Fibroblast of villous mesenchyme (primary cell): ENCODE measurements around the gene APOH. TPM values are rescaled to one million over a fixed set of nuclear protein-coding genes. Genes with fewer than 3 reads are reported as not detected.

Experiments used
- DNase-seq: peaks from one replicate; pipeline ENCODE4 v3.0.0-alpha.2; 2010; ENCODE audit warnings: low read depth
- H3K4me3 ChIP-seq: 2 replicates; pipeline ENCODE4 v1.5.1; 2011; ENCODE audit warnings: low read depth, mild to moderate bottlenecking, low read length
- total RNA-seq: library from RNA; depleted of rRNA; stranded (reverse); fragments of >200 nt; gene quantifications from 2 replicates; pipeline ENCODE4 v1.2.3, GENCODE V29; 2012
- TF ChIP-seq, protein P1 (sequence below): IDR thresholded peaks from 2 replicates; pipeline ENCODE4 v1.5.1; 2012; ENCODE audit warnings: low read depth, mild to moderate bottlenecking, low read length; ENCODE audit not compliant: insufficient read depth

APOH gene
- total RNA-seq, 1 donor, result not detected

DNA sequence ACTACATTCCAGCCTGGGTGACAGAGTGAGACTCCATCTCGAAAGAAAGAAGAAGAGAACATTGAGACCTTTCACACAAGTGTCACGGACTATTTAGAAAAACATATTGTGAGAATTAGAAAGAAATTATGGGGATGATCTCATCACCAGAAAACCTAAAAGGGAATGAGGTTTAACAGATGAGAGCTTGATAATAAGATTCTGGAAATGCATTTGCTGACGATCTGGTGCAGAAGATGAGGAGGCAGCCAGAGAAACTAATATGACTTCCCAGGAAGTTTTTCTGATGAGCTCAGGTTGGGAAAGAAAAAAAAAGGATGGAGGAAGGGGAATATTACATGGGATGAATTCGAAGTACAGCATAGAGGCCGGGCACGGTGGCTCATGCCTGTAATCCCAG, 10.8 kb upstream of the APOH start:
- DNase-seq, result no peak
- TF ChIP-seq, protein P1, sequence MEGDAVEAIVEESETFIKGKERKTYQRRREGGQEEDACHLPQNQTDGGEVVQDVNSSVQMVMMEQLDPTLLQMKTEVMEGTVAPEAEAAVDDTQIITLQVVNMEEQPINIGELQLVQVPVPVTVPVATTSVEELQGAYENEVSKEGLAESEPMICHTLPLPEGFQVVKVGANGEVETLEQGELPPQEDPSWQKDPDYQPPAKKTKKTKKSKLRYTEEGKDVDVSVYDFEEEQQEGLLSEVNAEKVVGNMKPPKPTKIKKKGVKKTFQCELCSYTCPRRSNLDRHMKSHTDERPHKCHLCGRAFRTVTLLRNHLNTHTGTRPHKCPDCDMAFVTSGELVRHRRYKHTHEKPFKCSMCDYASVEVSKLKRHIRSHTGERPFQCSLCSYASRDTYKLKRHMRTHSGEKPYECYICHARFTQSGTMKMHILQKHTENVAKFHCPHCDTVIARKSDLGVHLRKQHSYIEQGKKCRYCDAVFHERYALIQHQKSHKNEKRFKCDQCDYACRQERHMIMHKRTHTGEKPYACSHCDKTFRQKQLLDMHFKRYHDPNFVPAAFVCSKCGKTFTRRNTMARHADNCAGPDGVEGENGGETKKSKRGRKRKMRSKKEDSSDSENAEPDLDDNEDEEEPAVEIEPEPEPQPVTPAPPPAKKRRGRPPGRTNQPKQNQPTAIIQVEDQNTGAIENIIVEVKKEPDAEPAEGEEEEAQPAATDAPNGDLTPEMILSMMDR, result no peak
- no peak overlapping the region for H3K4me3 ChIP-seq

DNA sequence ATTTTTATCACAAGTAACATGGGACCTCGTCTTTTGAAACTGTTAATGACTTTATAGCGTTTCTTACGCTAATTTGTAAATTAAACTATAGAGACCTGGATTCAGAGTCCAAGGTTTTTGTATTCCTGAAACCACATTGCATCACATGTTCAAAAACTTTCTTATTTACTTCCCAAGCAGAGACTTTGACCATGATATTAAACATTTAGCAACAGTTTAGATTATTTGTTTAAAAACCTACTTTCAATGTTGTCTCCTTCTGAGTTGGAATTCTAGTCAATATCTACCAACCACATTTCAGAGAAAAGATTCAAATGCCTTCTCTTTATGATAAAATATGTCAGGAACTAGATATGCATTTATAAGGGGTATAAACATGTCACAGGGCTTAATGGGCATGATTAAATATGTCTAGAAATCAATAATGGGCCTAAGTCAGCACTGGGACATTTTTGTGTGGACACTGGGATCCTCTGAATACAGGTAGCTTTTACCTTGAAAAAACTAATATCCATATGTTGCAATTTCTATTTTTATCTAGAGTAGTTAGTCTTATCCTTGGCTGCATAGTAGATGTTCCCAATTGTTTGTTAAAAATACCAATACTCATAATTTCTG, 6.3 kb upstream of the APOH start:
- H3K4me3 ChIP-seq, result no peak overlapping the region
- no peak for DNase-seq
- TF ChIP-seq, protein P1, result no peak

DNA sequence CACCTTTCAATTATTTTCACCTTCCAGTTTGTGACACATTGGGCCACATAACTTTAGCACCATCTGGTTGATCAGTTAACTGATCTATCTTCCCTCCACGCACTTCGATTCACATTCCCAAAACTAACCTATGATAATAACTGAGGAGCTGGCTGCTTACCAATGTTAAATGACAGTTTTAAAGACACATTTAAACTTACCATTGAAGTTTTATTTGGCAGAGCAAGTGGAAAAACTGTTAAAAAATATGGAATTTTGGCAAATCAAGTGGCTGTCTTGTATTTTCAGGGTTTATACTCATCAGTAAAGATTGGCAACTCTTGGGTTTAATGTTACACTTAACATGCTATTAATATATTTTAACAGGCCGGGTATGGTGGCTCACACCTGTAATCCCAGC, 5.4 kb upstream of the APOH start:
- no peak for DNase-seq
- TF ChIP-seq, protein P1, result no peak
- H3K4me3 ChIP-seq, result no peak overlapping the region

DNA sequence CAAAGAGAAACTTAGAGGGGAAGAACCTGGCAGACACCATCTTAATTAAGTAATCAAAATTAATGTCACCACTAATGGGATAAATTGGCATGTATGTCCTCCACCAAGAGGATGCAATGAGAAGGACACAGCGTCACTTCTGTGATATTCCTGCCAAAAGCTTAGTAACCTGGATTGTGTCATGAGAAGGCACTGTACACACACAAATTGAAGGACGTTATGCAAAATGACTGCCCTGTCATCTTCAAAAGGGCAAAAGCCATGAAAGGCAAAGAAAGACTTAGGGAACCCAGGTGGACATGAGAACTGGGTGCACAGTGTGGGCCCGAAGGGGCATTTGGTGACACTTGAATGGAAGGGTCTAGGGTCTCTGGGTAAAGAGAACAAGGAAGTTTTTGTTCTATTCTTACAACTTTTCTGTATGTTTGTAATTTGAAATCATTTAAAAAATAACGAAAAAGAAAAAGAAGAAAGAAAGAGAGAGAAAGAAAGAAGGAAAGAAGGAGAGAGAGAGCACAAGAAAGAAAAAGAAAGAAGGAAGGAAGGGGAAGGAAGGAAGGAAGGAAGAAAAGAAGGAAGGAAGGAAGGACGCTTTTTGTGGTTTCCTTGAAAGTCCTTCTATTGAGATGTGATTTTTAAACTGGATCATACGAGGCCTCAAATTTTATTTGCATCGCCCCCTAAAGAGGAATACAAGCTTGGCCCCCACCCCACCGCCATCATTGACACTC, 4.0 kb upstream of the APOH start:
- TF ChIP-seq, protein P1, result no peak
- no peak for DNase-seq
- no peak overlapping the region for H3K4me3 ChIP-seq

DNA sequence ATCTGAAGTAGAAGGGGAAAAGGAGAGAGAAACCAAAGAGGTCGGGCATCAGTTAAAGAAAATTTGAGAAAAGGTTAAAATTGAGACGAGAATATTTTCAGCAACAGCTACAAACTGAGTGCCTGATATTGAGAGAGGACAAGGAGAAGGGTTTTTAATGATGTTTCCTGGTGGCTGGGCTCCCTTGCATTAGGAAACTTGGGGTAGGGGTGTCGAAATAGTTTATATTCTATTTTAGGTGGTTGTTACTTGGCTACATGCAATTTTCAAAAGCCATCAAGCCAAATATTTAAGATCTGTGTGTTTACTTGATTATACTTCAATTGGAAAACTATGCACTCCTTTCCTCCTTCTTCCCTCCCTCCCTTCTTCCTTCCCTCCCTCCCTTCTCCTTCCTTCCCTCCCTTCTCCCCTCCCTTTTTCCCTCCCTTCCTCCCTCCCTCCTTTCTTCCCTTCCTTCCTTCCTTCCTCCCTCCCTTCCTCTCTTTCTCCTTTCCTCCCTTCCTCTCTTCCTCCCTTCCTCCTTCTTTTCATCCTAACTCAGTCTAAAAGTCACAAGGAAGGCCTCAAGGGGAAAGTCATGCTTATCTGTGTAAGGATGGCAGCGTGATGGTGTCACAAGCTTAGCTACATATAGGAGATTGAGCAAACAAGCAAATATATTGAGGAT, 1.8 kb upstream of the APOH start:
- DNase-seq, result peak; percentile 22
- TF ChIP-seq, protein P1, result no peak
- no peak overlapping the region for H3K4me3 ChIP-seq

DNA sequence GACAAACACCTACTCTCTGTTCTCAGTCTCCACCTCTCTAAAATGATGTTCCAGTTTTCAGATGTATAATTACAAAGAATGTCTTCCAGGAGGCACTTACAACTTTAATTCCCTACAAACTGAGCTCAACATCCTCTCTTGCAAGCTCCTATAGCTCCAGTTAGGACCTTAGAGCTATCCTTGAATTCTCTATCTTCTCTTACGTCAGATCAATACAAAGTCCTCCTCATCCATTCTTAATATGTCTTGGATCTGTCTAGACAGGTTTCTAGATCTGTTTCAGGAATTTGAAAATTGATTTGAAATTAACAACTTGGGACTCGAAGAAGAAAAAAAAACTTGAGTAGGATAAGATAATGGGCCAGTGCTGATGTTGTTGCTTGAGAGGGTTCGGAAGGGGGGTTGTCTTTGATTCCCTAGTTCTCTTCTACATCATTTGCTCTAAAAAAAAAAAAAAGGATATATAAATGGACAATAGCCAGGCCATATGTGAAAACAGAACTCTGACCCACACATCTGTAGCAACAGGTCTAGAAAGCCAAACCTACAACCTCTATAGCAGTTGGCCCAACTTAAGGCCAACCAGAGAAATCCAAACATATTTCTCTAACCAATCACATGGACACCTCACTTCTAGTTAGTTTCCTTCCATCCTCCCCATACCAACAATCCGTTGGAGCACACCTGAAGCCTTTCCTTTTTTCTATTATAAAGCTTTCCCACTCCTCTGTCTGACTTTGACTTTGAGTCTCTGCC, 746 bp upstream of the APOH start:
- DNase-seq, result no peak
- H3K4me3 ChIP-seq, result no peak overlapping the region
- TF ChIP-seq, protein P1, result no peak
